ENCODE measurements around the gene SARDH.
"Not testable (repeated sequence)": the region's sequence is repeated elsewhere in the genome, so short reads cannot be mapped to it uniquely, and the experiment has no call there.

The SARDH gene

DNA sequence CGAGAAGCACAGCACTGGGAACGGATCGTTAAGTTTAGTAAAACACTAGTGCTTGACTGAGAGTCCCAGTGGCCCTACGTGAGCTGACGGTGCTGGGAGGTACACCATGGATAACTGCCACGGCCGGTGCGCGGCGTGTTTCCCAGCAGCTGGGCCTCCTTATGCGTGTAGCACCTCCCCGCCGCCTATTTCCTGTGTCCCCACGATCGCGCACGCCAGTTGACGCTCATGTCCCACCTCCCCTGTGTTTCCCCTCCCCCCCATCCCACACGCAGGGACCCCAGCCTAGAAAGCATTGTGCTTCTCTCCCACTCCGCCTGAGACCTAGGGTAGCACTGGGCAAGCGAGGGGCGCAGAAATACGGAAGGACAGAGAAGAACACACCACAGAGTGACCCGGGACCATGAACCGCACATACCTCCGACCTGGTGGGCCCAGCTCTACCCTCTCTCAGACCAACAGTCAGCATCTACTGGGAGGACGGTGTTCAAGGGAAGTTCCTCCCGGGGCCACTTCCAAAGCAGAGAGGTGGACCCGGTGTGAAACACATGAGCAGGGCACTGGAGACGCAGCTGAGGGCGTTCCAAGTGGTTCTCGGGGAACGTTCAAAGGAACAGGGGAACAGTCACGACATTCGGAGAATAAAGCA lies 56.4 kb downstream of the SARDH start:
- DNase-seq = no peak

DNA sequence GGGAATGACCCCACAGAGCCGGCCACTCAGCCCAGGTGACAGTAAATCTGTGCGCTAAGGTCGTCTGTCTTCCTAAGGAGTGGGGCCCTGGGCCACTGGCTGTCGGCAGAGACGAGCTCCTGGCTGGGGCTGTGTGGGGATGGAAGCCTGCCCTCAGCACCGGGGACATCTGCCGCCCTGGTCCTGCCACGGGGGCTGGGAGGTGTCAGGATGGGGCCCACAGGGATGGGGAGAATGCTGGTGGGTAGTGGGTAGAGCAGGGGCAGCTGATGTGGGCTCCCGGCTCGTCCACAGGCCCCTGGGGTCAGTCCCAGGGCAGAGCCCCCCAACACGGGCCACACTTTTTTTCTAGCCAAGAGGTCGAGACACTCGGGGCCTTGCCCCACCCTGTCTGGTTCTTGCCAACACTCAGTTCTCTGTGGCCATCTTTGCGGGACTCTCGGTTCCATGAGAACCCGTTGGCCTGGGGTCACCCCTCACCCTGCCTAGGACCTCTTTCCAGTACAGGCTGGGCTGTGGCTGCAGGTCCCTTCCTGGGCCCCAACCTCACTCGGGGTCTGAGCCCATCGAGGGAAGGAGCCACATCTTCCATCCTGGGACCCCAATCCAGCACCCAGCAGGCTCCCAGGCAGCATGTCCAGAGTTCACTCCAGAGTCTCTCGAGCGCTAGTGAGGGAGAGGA lies 57.0 kb downstream of the SARDH start:
- DNase-seq = no peak

DNA sequence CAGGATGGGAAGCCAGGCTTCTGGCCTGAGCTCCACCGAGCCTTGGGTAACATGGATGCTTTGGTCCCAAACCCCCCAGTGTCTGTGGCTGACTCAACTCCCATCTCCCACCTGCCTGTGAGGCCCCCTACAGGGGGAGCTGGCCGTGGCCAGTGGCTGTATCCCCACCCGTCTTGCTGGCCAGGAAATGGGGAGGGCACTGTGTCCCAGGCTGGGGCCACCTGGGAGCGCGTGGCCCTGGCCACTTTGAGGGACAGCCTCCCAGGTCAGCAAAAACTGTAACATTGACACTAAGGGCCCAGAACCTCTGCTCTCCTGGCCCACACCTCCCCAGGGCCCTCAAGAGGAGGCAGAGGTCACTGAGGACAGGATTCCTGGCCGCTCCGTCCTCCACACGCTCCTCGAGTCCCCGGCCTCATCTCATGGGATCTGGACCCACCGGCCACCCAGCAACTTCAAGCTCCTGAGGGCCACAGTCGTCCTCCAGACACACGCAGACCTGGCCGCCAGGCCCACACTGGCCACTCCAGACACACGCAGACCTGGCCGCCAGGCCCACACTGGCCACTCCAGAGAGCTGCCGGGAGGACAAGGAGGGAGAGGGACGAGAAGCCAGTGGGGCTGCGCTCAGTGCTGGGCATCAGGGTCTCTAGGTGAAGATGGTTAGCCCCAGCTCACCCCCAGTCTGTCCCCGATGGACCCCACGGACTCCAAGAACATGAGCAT lies 57.7 kb downstream of the SARDH start:
- DNase-seq = no peak

DNA sequence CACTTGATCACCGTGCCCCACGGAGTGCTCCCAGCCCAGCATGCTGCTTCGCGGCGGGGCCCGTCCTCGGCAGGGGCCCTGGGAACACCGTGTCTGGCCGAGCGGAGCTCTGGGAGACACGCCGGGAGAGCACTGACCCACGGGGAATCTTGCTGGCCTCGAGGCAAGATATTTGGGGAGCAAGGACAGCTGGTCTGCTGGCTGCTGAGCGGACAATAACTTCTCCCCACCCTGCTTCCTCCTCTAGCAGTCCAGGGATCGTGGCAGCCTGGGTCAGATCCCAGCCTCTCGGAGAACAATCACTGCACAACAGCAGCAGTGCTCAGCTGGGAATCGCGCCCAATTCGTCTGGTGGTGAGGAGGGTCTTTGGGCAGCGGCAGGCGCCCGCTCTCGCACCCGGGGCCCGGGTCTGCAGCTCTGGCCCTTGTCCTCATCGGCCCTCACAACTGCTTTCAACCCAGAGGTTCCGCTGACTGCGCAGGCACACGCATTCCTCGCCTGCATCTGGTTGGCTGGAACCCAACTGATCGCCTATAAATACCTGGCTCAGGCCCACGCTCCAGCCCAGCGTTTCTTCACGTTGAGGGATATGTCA lies 58.6 kb downstream of the SARDH start:
- no peak for DNase-seq

DNA sequence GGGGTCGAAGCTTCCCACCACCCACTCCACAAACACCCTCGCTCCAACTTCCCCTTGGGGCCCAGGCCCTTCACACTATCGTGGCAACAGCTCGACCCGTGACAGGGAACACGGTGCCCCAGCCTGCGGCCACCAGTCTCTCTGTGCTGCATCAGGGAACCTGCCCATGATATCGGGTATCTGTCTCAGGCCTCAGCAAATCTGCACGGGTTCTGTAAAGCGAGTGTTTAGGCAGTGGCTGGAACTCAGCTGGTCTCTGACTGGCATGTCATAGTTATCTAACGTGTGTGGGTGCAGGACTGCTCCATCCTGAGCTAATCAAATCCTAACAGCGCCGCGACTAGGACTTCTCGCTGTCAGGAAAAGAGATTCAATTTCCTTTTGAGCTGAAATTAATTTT lies 59.1 kb downstream of the SARDH start:
- DNase-seq = no peak

DNA sequence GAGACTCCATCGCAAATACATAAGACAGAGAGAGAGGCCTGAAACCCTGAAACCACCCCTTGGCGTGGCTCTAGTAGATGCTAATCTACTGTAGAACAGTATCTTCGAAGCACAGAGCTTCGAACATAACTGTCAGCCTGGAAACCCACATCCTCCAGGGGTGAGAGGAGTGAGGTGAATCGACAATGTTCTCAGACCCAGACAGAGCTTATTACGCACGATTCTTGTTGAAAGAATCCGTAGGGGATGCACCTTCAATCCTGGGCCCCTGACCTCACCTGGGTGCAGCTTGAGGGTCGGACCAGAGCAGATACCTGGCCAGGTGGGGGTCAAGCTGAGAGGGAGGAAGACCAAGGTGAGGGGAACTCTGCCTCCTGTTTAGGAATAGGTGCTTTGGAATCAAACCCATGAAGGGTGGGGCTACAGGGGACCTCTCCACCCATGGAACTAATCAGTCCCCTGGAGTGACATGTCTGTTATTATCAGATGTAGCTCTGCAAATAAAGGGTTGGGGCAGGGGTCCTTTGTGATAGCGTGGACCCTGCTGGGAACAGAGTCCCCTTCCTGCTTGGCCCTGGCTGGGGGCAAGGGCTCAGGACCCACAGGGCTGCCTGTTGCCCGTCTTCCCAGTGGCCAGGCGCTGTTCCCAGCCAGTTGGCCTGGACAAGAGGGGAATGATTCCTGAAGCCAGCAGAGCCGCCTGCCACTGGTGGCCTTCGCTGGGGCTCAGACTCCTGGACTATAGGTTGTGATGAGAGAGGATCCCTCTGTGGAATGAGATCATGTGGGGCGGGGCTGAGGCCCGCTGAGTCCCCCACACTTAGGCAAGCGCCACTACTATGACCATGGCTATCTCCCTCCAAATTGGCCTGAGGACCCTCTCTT lies 60.8 kb downstream of the SARDH start:
- DNase-seq = no peak

DNA sequence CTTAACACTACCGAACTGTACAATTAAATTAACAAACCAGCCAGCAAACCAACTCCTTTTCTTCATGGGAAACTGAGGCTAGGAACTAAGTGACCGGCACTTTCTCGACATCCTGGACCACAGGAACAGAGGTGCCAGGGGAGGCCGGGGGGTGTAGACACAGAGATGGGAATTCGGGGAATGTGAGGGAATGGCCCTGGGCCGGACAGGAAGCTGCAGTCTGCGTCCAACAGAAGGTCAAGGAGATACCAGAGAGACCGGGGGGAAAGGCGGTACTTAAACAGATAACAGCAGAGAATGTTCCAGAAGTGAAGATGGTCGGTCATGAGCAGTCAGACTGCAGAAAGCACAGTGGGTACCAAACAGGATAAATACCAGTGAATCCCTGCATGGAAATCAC lies 61.7 kb downstream of the SARDH start:
- DNase-seq = no peak

DNA sequence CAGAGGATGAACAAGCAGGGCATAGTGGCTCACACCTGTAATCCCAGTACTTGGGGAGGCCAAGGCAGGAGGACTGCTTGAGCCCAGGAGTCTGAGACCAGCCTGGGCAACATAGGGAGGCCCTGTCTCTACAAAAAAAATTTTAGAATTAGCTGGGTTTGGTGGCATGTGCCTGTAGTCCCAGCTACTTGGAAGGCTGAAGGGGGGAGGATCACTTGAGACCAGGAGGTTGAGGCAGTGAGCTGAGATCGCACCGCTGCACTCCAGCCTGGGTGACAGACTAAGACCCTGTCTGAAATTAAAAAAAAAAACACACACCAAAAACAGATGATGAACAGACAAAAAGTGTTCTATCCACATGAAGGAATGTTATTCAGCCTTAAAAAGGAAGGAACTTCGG lies 62.4 kb downstream of the SARDH start:
- DNase-seq = not testable (repeated sequence)

DNA sequence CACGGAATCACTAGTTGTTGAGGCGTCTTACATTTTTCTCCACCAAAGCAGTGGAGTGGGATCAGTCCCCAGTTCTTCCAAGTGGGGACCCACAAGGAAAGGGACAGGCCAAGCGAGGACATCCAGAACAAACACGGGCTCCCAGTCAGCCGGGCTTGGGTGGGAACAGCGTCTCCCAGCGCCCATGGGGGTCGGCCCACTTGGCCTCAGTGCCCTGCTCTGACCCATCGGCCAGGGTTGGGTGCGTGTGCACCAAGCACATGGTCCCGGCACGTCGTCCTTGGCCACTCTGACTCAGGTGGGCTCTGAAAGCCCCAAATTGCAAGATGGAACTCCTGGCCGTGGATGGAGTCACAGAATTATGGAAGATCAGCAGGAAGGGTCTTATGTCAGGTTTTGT lies 64.1 kb downstream of the SARDH start:
- DNase-seq = no peak

DNA sequence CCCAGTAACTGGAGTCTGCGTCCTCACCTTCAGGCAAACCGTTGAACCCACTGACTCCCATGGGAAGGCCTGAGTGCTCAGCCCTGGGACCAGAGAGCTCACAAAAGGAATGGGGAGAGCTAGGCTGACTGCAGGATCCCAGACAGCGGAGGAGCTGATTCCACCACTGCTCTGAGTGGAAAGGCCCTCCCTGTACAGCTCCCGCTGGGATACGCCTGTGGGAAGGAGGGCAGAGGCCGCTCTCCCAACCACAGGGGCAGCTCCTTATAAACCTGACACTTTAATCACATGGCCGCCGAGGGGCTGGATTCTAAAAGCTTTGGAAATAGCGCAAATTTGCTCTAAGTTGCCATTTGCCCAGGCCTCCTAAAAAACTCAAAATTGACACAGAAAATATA lies 64.9 kb downstream of the SARDH start:
- no peak for DNase-seq

DNA sequence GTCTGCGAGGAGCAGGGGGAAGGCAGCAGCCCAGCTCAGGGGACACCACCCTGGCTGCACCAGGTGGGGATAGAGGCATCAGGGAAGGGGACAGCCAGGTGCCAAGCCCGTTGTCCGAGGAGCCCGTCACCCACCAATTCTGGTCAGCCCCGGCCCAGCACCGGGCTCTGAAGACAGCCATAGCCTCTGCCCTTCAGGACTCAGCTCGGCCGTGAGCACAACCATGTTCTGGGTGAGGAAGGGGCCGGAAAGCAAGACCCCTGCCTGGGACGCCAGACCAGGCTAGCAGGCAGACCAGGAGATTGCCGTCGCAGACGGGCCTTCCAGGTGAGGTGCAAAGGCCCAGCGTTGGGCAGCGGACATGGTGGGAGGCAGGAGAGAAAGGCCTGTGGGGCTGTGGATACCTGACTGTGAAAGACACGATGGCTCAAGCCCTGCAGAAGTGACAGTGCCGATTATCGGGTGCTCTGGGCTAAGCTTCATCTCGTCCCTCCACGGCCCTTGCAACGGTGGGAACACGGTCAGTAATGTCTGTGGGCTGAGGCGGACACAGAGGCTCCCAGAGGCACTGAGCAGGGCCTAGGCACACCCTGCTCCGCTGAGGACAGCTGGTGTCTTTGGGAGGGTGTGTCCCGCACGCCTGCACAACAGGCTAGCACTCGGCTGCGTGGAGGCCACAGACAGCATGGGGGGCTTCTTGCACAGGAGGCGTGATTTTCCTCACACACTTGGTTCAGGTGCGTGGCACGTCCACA lies 65.5 kb downstream of the SARDH start:
- DNase-seq = no peak

DNA sequence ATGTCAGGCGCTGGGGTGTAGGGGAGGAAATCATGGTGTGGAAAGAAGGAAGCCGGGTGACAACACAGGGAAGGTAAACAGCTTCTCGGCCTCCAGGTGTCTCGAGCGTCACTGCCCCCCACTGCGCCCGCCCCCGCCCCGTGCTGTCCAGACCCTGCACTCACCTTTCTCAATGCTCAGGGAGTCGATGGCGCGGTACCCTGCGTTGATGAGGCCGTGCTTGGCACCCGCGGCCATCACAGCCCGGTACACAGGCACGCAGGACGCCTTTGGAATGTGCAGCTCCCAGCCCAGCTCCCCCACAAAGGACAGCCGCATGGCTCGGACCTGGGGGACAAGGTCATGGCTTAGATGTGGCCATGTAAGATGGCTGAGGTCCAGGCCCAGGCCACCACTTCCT lies 66.8 kb downstream of the SARDH start:
- no peak for DNase-seq

DNA sequence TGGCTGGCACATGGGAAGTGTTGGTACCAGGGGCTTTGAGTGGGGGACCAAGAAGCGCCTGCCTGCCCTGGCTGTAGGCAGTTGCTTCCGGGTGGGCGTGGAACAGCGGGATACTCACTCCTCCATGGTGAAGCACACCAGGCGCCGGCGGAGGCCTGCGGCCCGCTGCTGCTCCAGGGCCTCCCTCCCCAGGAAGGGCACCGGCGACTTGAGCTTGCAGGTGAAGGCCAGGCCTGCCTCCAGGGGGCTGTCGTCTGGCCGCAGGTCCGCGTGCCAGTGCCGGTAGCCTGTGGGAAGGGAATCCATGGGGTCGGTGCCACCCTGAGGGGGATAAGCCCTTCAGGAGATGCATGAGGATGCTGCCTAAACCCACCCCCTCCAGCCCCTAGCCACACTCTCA lies 67.7 kb downstream of the SARDH start:
- DNase-seq = no peak

DNA sequence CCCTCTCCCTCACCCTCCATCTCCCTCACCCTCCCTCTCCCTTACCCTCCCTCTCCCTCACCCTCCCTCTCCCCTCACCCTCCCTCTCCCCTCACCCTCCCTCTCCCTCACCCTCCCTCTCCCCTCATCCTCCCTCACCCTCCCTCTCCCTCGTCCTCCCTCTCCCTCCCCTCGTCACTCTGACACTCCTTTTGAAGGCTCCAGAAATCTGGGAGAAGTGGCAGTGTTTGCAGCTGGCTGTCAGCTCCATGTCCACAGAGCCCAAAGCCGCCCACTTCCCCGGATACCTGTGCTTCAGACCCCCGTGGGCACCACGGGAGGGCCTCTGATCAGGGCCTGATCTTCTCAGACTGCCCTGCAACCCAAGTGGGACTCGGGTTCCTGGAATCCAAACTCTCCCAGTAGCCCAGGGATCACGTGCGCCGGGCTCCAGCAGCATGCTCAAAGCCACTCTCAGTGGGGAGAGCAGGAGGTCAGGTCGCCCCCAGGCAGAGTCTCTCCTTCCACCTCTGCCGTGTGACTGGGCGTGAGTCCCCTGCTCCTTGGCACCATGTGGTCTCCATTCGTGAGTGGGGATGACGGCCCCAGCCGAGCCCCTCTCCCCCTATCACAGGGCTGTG lies 68.9 kb downstream of the SARDH start:
- no peak for DNase-seq

DNA sequence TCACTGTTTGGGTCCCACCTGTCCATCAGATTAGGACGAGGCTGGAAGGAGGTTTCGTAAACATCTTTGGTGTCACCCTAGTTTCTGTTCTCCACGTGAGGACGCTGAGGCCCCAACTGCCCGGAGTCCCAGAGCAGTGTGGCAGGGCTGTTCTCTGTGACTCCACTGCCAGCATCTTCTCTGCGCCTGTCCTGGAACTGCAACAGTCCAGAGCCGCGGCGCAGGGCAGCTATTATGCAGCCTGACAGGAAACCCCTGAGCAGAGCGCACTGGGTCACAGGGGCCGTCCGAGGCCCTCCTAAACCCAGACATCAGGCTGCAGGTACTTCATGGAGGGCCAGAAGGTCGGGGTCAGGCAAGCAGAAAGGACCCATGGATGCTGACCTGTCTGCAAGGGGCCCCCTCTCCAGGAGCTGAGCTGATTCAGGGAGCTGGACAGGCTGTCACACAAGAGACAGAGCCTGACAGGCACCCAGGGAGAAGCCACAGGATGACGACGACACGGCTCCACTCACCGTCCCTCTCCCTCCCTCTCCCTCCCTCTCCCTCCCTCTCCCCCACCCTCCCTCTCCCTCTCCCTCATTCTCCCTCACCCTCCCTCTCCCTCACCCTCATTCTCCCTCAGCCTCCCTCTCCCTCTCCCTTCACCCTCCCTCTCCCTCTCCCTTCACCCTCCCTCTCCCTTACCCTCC lies 70.2 kb downstream of the SARDH start:
- no peak for DNase-seq

DNA sequence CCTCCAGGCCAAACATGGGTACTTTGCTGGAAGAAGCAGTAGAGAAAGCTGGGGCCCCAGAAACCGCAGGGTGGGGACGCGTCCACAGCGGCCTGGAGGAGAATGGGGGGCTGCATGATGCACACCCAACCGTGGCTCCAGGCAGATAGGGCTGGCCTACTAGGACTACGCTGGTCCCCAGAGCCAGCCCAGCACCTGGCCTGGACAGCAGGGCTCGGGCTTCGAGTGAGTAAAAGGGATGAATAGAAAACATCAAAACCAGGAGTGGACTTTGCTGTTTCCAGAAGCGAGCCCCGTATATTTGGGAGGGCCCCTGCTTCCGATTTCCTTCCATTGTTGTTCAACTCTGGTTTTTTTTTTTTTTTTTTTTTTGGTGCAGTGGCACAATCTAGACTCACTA lies 71.3 kb downstream of the SARDH start:
- no peak for DNase-seq

DNA sequence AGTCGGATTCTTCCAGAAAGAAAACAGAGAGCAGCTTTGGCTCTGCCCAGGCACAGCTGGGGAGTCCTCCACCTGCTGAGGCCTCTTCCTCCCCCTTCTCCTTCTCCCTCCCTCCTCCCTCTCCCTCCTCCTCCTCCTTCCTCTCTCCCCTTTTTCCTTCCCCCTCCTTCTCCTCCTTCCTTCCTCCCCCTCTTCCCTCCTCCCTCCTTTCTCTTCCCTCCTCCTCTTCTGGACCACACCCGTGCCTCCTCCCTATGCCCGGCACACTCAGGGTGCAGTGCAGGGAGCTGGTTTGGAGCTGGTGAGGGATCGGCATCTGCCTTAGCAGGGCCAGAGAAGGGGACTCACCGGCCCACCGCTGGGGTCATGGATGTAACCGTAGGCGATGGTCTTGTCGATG lies 71.8 kb downstream of the SARDH start:
- no peak for DNase-seq

DNA sequence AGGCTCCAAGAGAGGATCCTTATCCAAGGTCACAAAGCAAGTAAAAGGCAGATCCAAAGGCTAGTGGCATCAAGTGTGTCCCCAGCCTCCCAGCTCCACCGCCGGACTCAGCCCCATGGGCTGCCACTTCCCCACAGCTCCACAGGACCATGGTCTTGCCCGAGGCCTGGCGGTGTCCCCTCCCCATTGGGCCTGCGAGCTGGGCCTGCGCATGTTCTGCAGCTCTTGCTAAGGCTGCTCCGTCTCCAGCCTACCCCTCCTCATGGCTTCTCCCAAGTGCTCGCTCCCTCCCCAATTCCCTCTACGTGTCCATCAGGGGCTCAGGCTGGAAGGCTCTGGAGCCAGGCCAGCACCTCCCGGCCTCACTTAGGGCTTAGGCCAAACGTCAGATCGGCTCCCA lies 72.6 kb downstream of the SARDH start:
- no peak for DNase-seq

DNA sequence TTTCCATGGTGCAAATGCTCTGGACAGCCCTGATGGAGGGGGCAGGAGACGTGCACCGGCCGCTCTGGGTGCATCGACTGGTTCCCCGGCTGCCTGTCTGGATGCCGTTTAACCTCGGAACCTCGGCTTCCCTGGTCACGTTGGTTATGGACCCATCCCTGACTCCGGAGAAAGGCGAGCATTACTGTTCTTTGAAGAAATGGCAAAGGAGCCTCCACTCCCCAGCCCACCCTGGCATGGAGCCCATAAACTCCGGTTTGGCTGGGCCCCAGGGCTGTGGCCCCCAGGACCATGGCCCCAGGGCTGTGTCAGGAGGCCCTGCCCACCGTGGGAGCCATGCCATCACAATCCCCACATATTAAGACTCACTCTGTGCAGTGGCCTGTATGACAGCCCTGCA lies 73.1 kb downstream of the SARDH start:
- DNase-seq = no peak

DNA sequence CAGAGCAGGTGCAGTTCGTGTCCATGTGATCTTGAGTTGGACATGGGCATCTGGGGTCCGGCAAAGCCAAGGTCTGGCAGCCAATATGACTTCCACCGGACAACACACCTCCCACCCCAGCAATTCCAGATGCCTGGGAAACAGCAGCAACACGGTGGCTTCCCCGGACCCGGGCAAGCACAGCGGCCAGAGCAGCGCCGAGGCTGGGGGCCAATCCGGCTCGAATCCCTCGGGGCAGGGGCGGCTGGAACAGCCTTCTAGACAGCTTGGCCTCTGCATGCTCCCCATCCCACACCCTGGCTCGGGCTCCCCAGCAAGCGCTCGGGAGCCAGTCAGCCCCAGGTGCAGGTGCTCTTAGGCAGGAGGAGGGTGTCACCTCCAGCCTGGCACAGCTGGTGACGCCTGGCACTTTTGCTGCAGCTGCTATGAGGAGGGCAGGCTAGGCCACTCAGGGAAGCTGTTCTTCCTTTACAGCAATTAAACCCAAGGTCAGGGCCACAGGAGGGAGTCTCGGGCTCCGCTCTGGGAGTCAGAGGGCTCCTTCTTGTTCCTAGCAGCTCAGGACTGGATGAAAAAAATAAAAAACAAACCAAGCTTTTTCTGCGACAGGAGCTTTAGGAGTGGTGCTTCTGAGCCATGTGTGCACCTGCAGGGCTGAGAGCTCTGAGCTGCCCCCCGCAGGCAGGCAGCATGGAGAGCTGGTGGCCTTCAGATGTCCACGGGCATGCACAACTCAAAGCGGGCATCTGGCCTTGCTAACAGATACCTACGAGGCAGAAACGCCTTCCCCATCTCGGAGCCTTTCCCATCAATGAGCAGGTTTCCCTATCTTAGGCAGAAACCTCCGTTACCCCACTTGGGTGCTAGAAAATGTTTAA lies 73.7 kb downstream of the SARDH start:
- no peak for DNase-seq
